ENCODE measurements around the gene LMAN1L.

LMAN1L gene

DNA sequence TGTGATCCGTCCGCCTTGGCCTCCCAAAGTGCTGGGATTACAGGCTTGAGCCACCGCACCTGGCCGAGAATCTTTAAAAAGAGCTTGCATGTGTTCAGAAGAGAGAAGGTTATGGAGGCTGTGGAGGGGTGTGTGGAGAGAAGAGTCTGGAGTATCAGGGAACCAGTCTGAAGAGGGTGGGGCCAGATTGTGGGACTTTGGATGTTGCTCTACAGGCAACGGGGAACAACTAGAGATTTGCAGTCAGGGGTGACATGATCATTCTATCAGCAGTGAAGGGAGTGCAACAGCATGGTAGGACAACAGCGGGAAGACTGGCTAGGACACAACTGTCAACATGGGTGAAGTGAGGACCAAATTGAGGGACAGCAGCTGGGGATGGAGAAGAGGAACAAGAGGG lies 51.7 kb downstream of the LMAN1L start:
- DNase-seq = no peak

DNA sequence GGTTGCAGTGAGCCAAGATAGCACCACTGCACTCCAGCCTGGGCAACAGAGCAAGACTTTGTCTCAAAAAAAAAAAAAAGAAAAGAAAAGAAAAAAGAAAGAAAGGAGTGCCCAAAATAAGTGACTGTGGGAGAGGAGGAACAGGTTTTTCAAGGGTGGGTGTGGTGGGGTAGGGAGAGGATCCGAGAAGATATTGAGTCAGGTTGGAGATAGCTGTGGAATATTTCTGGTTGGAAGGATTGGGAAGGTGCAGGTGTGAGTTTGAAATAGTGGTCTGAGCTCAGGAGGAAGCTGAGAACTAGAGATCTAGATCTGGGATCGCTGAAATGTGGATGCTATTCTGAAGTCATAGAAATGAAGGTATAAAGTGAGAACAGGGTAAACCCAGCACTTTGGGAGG lies 52.7 kb downstream of the LMAN1L start:
- DNase-seq = no peak

GRCh38 chr15:74866090-74866489 lies 53.5 kb downstream of the LMAN1L start:
- DNase-seq = no peak

DNA sequence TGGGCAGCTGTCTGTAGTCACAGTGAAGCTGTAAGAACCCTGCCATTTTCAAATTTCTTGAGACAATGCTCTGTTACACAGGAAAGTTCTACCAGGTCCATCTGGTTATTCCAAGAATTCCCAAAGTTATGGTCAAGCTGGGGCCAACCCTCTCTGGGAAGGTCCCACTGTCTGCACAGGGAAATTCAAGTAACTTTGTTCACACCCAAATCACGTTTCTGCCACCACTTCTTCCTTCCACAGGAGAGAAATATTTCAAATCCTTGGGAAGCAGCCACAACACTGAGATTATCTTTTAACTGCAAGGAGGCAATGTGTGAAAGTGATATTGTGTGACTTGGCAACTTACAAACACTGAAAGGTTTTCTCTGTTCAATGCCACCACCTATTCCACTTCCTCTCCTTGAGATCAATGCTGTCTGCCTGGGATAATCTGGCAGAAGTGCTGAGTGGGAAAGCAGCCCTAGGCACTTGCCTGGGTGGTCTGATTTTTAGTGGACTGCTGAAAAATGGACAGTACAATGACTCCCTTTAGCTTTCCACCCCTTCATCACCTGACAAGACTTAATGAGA lies 54.9 kb downstream of the LMAN1L start:
- DNase-seq = no peak

DNA sequence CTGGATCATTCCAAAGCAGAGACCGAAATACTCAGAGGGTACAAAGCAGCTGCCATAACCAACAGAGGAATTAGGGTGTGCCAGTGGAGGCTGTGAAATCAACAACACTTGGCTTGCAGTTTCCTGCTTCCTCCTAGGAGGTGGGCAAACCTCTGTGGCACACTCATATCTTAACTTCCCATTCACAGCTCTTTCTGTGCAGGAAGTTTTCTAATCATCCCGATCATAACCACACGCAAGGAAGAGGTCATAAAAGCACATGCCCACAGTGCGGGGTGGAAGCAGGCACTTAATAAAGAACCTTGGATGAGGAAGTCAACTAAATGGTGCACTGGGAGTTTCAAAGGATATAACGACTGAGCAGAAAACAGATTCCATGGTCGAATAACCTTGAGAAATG lies 55.4 kb downstream of the LMAN1L start:
- DNase-seq = no peak

GRCh38 chr15:74869372-74869725 lies 56.7 kb downstream of the LMAN1L start:
- no peak for DNase-seq

DNA sequence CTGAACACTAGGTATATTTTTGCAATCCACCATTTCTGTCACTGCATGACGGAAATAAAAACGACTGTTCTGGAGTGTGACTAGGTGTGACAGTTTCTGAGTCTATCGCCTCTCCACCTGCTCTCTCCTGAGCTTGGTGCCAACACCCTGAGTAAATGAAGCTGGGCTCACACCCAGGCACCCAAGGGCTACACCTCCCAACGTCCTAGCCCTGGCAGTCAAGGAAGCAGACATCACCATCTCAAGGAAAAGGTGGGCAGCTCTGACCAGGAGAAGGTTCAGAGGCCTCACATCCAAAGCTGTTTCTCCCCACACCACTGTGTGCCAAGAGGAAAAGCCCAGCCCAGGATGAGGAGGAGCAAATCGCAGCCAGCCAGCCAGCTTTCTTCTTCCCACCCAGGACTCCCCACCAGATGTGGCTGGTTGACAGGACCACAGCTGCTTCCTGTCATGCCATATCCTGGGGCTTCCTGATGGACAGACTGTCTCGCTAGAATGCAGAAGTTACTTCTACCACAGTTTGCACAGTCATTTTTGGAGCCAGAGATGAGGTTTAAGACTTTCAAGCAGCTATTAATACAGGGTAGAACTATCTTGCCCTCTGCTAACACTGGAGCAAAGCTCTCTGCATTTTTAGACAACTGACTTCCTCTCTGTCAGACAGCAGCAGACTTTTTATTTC lies 57.2 kb downstream of the LMAN1L start:
- DNase-seq = no peak

DNA sequence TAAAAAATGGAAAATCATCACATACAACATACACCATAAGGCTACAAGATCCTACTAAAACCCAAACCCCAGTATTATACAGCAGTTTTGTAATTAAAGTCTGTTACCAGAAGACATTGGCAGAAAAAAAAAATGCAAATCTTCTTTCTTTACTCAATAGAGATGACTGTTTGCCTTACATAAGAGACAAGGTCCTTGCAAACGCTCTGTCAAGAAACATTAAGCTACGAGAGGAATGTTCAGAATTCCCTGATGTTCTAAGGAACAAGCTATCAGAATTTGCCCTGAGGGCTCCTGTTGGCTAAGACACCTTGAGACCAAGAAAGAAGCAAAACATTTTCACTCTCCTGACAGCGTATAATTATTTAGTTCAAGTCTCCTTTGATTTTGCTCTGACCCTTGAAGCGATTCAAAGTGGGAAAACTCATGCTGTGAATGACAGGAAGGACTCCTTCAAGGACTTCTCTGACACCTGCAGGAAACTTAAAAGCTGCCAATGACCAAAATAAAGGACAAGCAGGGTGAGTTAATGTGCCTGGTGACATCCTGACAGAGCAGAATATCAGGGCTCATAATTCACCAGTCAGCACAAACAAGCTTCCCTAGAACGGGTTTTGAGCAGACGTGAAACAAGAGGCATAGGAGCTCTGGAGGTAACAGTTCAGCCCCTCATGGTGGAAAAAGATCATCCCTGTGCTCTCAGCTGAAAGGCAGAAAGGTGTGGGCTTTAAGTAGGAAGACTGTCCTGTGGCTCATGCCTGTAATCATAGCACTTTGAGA lies 58.0 kb downstream of the LMAN1L start:
- no peak for DNase-seq

DNA sequence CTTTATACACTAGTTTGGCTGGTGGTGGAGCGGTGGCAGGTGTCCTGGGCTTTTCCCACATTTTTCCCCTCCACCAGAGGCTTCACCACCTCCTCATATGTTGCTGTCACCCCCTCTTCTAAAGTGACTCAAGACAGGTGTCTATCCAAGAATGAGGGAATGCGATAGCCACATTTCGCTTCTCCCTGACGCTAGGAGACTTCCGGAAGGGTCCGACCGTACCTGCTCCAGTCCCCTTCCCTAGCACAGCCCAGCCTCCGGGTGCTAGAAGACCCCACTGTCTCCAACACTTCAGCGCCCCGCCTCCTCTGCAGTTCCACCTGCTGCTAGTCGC lies 60.0 kb downstream of the LMAN1L start:
- DNase-seq = no peak

GRCh38 chr15:74873036-74873755 lies 60.6 kb downstream of the LMAN1L start, which contains the start of gene SCAMP2:
TSS of gene SCAMP2 (minus strand) at chr15:74873365. CDS start at chr15:74873255, 110 bp downstream.
- DNase-seq = peak; percentile 79

DNA sequence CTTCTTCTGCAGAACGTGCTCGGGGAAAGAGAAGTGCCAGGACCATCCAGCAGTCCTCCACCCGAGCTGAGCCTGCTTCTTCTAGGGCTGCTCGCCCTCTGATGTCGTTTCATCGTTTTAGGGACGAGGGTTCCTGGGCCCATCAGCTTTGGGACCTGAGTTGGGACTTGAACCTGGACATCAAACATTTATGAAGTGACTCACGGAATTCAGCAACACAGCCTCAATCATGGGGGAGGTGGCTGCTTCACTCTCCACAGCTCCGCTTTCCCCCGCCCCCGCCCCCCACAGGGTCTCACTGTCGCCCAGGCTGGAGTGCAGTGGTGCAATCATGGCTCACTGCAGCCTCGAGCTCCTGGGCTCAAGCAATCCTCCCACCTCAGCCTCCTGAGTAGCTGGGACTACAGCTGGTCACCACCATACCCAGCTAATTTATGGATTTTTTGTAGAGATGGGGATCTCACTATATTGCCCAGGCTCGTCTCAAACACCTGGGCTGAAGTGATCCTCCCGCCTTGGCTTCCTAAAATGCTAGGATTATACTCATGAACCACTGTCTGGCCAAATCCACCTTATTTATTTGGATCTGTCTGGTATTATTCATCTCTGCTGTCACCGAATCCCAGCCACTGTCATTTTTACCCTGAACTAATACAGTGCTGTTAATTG lies 61.3 kb downstream of the LMAN1L start:
- DNase-seq = no peak

Data from GOT3 (cell line).